Measurements from ENCODE around the gene GHRL.

DNA sequence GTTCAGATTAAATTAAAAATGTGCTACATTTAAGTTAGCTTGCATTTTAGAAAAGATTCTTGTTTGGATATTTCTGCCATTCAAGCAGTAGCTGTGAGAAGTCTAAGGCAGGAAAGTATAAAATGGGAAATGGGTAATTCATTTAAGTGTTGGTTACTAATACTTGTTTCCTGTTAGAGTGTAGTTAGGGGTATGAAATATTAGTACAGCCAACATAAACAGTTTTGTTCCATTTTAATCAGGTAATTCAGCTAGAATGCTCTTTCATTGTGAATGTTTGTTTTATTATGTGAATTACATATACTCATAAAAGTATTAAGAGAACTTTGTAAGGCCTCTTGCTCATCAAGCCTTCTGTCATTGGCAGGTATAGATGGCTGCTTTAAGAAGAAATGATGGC lies 24.6 kb downstream of the GHRL start:
- TF ChIP-seq EP300 (IDR thresholded peaks at IDR 0.05) (no peak), POLR2A (IDR thresholded peaks at IDR 0.05) (no peak), POLR2AphosphoS5 (IDR thresholded peaks at IDR 0.05) (no peak)
- TF ChIP-seq, protein P1, sequence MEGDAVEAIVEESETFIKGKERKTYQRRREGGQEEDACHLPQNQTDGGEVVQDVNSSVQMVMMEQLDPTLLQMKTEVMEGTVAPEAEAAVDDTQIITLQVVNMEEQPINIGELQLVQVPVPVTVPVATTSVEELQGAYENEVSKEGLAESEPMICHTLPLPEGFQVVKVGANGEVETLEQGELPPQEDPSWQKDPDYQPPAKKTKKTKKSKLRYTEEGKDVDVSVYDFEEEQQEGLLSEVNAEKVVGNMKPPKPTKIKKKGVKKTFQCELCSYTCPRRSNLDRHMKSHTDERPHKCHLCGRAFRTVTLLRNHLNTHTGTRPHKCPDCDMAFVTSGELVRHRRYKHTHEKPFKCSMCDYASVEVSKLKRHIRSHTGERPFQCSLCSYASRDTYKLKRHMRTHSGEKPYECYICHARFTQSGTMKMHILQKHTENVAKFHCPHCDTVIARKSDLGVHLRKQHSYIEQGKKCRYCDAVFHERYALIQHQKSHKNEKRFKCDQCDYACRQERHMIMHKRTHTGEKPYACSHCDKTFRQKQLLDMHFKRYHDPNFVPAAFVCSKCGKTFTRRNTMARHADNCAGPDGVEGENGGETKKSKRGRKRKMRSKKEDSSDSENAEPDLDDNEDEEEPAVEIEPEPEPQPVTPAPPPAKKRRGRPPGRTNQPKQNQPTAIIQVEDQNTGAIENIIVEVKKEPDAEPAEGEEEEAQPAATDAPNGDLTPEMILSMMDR (IDR thresholded peaks at IDR 0.05): no peak
